PC-9 (cell line): ENCODE measurements around the gene IL31RA. TPM values are rescaled to one million over a fixed set of nuclear protein-coding genes. Genes with fewer than 3 reads are reported as not detected.

Source experiments
- BruUV-seq: library from RNA; stranded (reverse); fragments of 400-500 nt; replicated peaks from 2 replicates; lab custom pipeline; 2021; lab: Mats Ljungman, UMichigan
- CTCF ChIA-PET: fragments of 300-600 bp; sonication (Branson Sonifier 250); formaldehyde crosslinking; loops from one replicate; lab custom pipeline; 2022; ENCODE audit warnings: antibody characterized with exemption; lab: Charles Lee
- POLR2A ChIA-PET: fragments of 300-600 bp; sonication (Branson Sonifier 250); formaldehyde crosslinking; loops from one replicate; lab custom pipeline; 2022; ENCODE audit warnings: antibody characterized with exemption; ENCODE audit not compliant: unreplicated experiment; lab: Charles Lee
- DNase-seq, 2 experiments: peaks; one replicate each; pipeline versions ENCODE4 v3.0.0 to v3.0.0-alpha.2; 2015 to 2022; ENCODE audit warnings: mixed read lengths in 1 of 2
- H2AFZ ChIP-seq: fragments of 200-600 bp; sonication (generic); 2 replicates; pipeline ENCODE4 v1.8.1; 2017; ENCODE audit warnings: antibody characterized with exemption
- H3F3A ChIP-seq: fragments of 200-600 bp; sonication (generic); 2 replicates; pipeline ENCODE4 v1.8.1; 2017; ENCODE audit warnings: antibody characterized with exemption, mild to moderate bottlenecking, low read depth; ENCODE audit not compliant: insufficient read depth
- H3K27ac ChIP-seq: fragments of 200-600 bp; sonication (generic); 2 replicates; pipeline ENCODE4 v1.6.1; 2016; ENCODE audit warnings: mixed run types
- H3K27me3 ChIP-seq: fragments of 200-600 bp; sonication (generic); 2 replicates; pipeline ENCODE4 v1.6.1; 2016; ENCODE audit warnings: low read depth, mixed run types; ENCODE audit not compliant: insufficient read depth
- H3K36me3 ChIP-seq: fragments of 200-600 bp; sonication (generic); 2 replicates; pipeline ENCODE4 v1.6.1; 2016; ENCODE audit warnings: low read depth, mixed run types
- H3K4me1 ChIP-seq: fragments of 200-600 bp; sonication (generic); replicated peaks from 2 replicates; pipeline ENCODE4 v1.6.1; 2016; ENCODE audit warnings: mixed run types; ENCODE audit not compliant: insufficient read depth
- H3K4me2 ChIP-seq: fragments of 200-600 bp; sonication (generic); 2 replicates; pipeline ENCODE4 v1.6.1; 2017; ENCODE audit warnings: mixed run types
- H3K4me3 ChIP-seq: fragments of 200-600 bp; sonication (generic); 2 replicates; pipeline ENCODE4 v1.6.1; 2016; ENCODE audit warnings: mixed run types
- H3K79me2 ChIP-seq: fragments of 200-600 bp; sonication (generic); 2 replicates; pipeline ENCODE4 v1.6.1; 2017; ENCODE audit warnings: low read depth, mixed run types
- H3K9me2 ChIP-seq: fragments of 200-600 bp; sonication (generic); 2 replicates; pipeline ENCODE4 v1.8.1; 2017; ENCODE audit warnings: mild to moderate bottlenecking; ENCODE audit not compliant: insufficient read depth
- H3K9me3 ChIP-seq: fragments of 200-600 bp; sonication (generic); 2 replicates; pipeline ENCODE4 v1.8.1; 2016; ENCODE audit warnings: low read depth; ENCODE audit not compliant: insufficient read depth
- H4K20me1 ChIP-seq: fragments of 200-600 bp; sonication (generic); 2 replicates; pipeline ENCODE4 v1.8.1; 2017; ENCODE audit not compliant: insufficient read depth
- EZH2 ChIP-seq: fragments of 200-600 bp; sonication (generic); IDR thresholded peaks from 2 replicates; pipeline ENCODE4 v1.8.0; 2017; ENCODE audit warnings: antibody characterized with exemption, low read depth
- intact Hi-C: fragments of 100-400 bp; cut with micrococcal nuclease; formaldehyde crosslinking; loops from one replicate; pipeline ENCODE4 v1.10.0; 2022; ENCODE audit not compliant: unreplicated experiment
- total RNA-seq: library from RNA; stranded (reverse); gene quantifications from 2 replicates; pipeline ENCODE4 v1.2.3, GENCODE V29; 2021
- TF ChIP-seq, protein P1 (sequence below): fragments of 200-600 bp; sonication (generic); conservative IDR thresholded peaks from 2 replicates; pipeline ENCODE4 v1.6.1; 2017; ENCODE audit warnings: mixed run types, antibody characterized with exemption, mild to moderate bottlenecking, moderate library complexity

The IL31RA gene
- total RNA-seq, 1 experiment from 2014 or later = 2.0 TPM

DNA sequence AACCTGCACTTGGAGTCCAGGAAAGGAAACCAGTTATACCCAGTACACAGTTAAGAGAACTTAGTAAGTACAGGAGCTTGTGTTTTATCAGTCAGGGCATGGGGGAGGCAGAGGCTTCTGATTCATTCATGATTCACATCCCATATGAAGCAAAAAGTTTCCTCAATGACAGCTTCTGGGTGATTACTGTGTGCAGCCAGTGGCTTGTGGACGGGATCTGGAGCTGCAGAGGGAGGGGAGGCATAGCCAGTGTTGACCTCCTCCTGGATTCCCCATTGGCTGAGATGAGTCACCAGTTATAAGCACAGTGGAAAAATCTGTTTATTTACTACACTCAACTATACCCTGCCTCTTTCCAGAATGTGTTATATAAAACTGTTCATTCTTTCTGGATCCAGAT, 17.7 kb downstream of the IL31RA start:
- H3F3A ChIP-seq = peaks cover 15% of the 10 kb centered on the region; the same call in 1 of the 2 replicates
- no peak overlapping the region; the same call in 1 of the 2 replicates for H2AFZ ChIP-seq
- H3K9me2 ChIP-seq = no peaks in the 10 kb centered on the region
- H3K79me2 ChIP-seq = no peaks in the 10 kb centered on the region
- H3K27me3 ChIP-seq = no peaks in the 10 kb centered on the region
- no TSS peak for BruUV-seq
- no peak overlapping the region for H3K4me3 ChIP-seq
- DNase-seq = peak; percentile 52 to 87
- no peak for TF ChIP-seq EZH2
- TF ChIP-seq, protein P1, sequence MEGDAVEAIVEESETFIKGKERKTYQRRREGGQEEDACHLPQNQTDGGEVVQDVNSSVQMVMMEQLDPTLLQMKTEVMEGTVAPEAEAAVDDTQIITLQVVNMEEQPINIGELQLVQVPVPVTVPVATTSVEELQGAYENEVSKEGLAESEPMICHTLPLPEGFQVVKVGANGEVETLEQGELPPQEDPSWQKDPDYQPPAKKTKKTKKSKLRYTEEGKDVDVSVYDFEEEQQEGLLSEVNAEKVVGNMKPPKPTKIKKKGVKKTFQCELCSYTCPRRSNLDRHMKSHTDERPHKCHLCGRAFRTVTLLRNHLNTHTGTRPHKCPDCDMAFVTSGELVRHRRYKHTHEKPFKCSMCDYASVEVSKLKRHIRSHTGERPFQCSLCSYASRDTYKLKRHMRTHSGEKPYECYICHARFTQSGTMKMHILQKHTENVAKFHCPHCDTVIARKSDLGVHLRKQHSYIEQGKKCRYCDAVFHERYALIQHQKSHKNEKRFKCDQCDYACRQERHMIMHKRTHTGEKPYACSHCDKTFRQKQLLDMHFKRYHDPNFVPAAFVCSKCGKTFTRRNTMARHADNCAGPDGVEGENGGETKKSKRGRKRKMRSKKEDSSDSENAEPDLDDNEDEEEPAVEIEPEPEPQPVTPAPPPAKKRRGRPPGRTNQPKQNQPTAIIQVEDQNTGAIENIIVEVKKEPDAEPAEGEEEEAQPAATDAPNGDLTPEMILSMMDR = no peak
- peak overlapping the region; percentile 73 for H3K27ac ChIP-seq
- ChIA-PET CTCF (interaction anchor here (0.6 kb wide), 1 partner anchor 1269 kb away, joined by 3 read pairs; no protein-coding TSS in a partner anchor), POLR2A (interaction anchor here (0.5 to 1.0 kb wide), 4 partner anchors 18 to 1260 kb away, joined by 3 to 6 read pairs (median 4); partner anchors contain the start of gene IL31RA)
- intact Hi-C loops = no loop called here
- no peaks in the 10 kb centered on the region for H4K20me1 ChIP-seq
- H3K36me3 ChIP-seq = no peaks in the 10 kb centered on the region
- H3K9me3 ChIP-seq = 0 out of 2 replicates have a peak, but pooled peaks cover under 1% of the 10 kb centered on the region
- peaks cover 27% of the 10 kb centered on the region for H3K4me1 ChIP-seq
- H3K4me2 ChIP-seq = peak overlapping the region; percentile 39

DNA sequence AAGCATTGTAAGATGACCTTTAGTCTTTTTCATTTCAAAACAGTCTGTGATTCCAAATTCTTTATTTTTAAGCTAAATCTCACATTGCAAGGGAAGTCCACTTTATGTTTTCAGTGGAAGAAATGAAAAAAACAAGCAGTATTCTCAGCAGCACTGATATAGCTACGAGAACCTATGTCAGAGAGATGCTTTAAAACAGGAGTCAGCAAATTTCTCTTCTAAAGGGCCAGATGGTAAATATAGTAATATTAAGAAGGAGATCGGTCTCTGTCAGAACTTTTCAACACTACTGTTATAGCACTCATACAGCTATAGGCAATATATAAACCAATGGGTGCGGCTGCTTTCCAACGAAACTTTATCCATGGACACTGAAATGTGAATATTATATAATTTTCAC, 18.7 kb downstream of the IL31RA start:
- no peaks in the 10 kb centered on the region for H3K36me3 ChIP-seq
- no peaks in the 10 kb centered on the region for H3K9me2 ChIP-seq
- no peak overlapping the region for H2AFZ ChIP-seq
- BruUV-seq = no TSS peak
- CTCF ChIA-PET = no interaction called here
- H3K4me3 ChIP-seq = no peak overlapping the region
- H3K79me2 ChIP-seq = no peaks in the 10 kb centered on the region
- no peaks in the 10 kb centered on the region for H3K27me3 ChIP-seq
- peaks cover 27% of the 10 kb centered on the region for H3K4me1 ChIP-seq
- intact Hi-C loops = no loop called here
- no peak overlapping the region for H3K27ac ChIP-seq
- 0 out of 2 replicates have a peak, but pooled peaks cover 9% of the 10 kb centered on the region for H3K9me3 ChIP-seq
- H3K4me2 ChIP-seq = no peak overlapping the region
- H3F3A ChIP-seq = peaks cover 15% of the 10 kb centered on the region; the same call in 1 of the 2 replicates
- TF ChIP-seq EZH2 = no peak
- TF ChIP-seq, protein P1 = no peak
- POLR2A ChIA-PET = no interaction called here
- no peaks in the 10 kb centered on the region for H4K20me1 ChIP-seq
- no peak for DNase-seq

DNA sequence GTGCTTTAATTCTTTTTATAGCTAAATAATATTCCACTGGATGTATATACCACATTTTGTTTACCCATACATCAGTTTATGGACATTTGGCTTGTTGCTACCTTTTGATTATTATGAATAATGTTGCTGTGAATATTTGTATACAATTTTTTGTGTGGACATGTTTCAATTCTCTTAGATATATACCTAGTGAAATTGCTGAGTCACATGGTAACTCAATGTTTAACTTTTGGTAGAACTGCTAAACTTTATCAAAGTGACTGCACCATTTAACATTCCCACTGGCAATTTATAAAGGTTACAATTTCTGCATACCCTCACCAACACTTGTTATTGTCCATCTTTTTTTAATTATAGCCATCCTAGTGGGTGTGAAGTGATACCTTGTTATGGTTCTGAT, 22.1 kb downstream of the IL31RA start:
- H2AFZ ChIP-seq = no peak overlapping the region; the same call in 1 of the 2 replicates

More for the DNA sequence above, 22.1 kb downstream of the IL31RA start:
- intact Hi-C loops = no loop called here
- Histone ChIP-seq H3K79me2 (no peaks in the 10 kb centered on the region), H3K4me2 (no peak overlapping the region), H3K27me3 (no peaks in the 10 kb centered on the region), H3K36me3 (no peaks in the 10 kb centered on the region), H4K20me1 (no peaks in the 10 kb centered on the region), H3K4me3 (no peak overlapping the region), H3F3A (peaks cover 12% of the 10 kb centered on the region; the same call in 1 of the 2 replicates), H3K9me2 (no peaks in the 10 kb centered on the region), H3K27ac (no peak overlapping the region), H3K4me1 (peaks cover 18% of the 10 kb centered on the region), H3K9me3 (0 out of 2 replicates have a peak, but pooled peaks cover 9% of the 10 kb centered on the region)
- POLR2A ChIA-PET = no interaction called here
- DNase-seq = no peak
- TF ChIP-seq, protein P1 = no peak
- TF ChIP-seq EZH2 = no peak
- no TSS peak for BruUV-seq
- CTCF ChIA-PET = no interaction called here
